ENCODE results near the gene SLC40A1.
A peak's percentile ranks its signal among the peaks of the same experiment; 100 is the strongest.

SLC40A1 gene

GRCh38 chr2:189540551-189540950 lies 40.0 kb downstream of the SLC40A1 start:
- no peak for DNase-seq (ENCODE audit: low read depth)

GRCh38 chr2:189538402-189538801 lies 42.2 kb downstream of the SLC40A1 start:
- DNase-seq (ENCODE audit: low read depth): no peak

GRCh38 chr2:189536830-189537229 lies 43.8 kb downstream of the SLC40A1 start:
- DNase-seq (ENCODE audit: low read depth): no peak

GRCh38 chr2:189534854-189535832 lies 45.4 kb downstream of the SLC40A1 start:
- peak; percentile 20 for DNase-seq (ENCODE audit: low read depth)

- DNase-seq (ENCODE audit: low read depth): no peak
These were observed 47.1 kb downstream of the SLC40A1 start for GRCh38 chr2:189533288-189534035.

GRCh38 chr2:189530965-189531637 lies 49.5 kb downstream of the SLC40A1 start:
- no peak for DNase-seq (ENCODE audit: low read depth)

GRCh38 chr2:189528617-189529016 lies 52.0 kb downstream of the SLC40A1 start:
- no peak for DNase-seq (ENCODE audit: low read depth)

- no peak for DNase-seq (ENCODE audit: low read depth)
These were observed 52.6 kb downstream of the SLC40A1 start for GRCh38 chr2:189527812-189528592.

GRCh38 chr2:189527041-189527750 lies 53.4 kb downstream of the SLC40A1 start:
- DNase-seq (ENCODE audit: low read depth): no peak

GRCh38 chr2:189526241-189526640 lies 54.3 kb downstream of the SLC40A1 start:
- DNase-seq (ENCODE audit: low read depth): no peak

GRCh38 chr2:189524746-189525145 lies 55.8 kb downstream of the SLC40A1 start:
- no peak for DNase-seq (ENCODE audit: low read depth)

- DNase-seq (ENCODE audit: low read depth): no peak
These were observed 58.0 kb downstream of the SLC40A1 start for GRCh38 chr2:189522435-189523151.

- no peak for DNase-seq (ENCODE audit: low read depth)
These were observed 58.7 kb downstream of the SLC40A1 start for GRCh38 chr2:189521699-189522434.

- no peak for DNase-seq (ENCODE audit: low read depth)
These were observed 60.8 kb downstream of the SLC40A1 start for GRCh38 chr2:189519631-189520387.

GRCh38 chr2:189517847-189518535 lies 62.6 kb downstream of the SLC40A1 start:
- no peak for DNase-seq (ENCODE audit: low read depth)

- no peak for DNase-seq (ENCODE audit: low read depth)
These were observed 64.0 kb downstream of the SLC40A1 start for GRCh38 chr2:189516546-189516945.

GRCh38 chr2:189515264-189515663 lies 65.3 kb downstream of the SLC40A1 start:
- no peak for DNase-seq (ENCODE audit: low read depth)

GRCh38 chr2:189514104-189514503 lies 66.5 kb downstream of the SLC40A1 start:
- no peak for DNase-seq (ENCODE audit: low read depth)

Data from non-pigmented ciliary epithelial cell (primary cell).